Chondrocyte (in vitro differentiated cells): Measurements from ENCODE around the gene AGPS. TPM values are rescaled to one million over a fixed set of nuclear protein-coding genes. Genes with fewer than 3 reads are reported as not detected.

Source experiments
- DNase-seq: peaks from one replicate; pipeline ENCODE4 v3.0.0; 2021; ENCODE audit warnings: mixed read lengths, low spot score
- H3K27ac Mint-ChIP-seq: one replicate; pipeline ENCODE4 v1.8.0; 2021; ENCODE audit warnings: mild to moderate bottlenecking, moderate library complexity, mixed read lengths; ENCODE audit not compliant: unreplicated experiment
- H3K27me3 Mint-ChIP-seq: 2 replicates; pipeline ENCODE4 v1.8.0; 2021; ENCODE audit warnings: low read depth, mixed read lengths
- H3K36me3 Mint-ChIP-seq: 2 replicates; pipeline ENCODE4 v1.8.0; 2021; ENCODE audit warnings: low read depth, mixed read lengths
- H3K4me1 Mint-ChIP-seq: 2 replicates; pipeline ENCODE4 v1.8.0; 2021; ENCODE audit warnings: low read depth, mild to moderate bottlenecking, mixed read lengths
- H3K4me3 Mint-ChIP-seq: one replicate; pipeline ENCODE4 v1.8.0; 2021; ENCODE audit warnings: mild to moderate bottlenecking, moderate library complexity, mixed read lengths; ENCODE audit not compliant: unreplicated experiment
- H3K9me3 Mint-ChIP-seq: 2 replicates; pipeline ENCODE4 v1.8.0; 2021; ENCODE audit warnings: low read depth, mixed read lengths
- CTCF ChIP-seq: fragments of 200-600 bp; sonication (generic); IDR thresholded peaks from 2 replicates; pipeline ENCODE4 v1.5.0; 2021; ENCODE audit warnings: antibody characterized with exemption, mild to moderate bottlenecking, moderate library complexity
- total RNA-seq: library from RNA; stranded (reverse); gene quantifications from 3 replicates; pipeline ENCODE4 v1.2.1, GENCODE V29; 2021

Gene AGPS
- total RNA-seq, 1 donor from 2014 or later: 40.2 TPM

- Mint-ChIP-seq H3K27ac (no peak overlapping the region), H3K4me3 (no peak overlapping the region), H3K27me3 (no peaks in the 10 kb centered on the region), H3K4me1 (no peaks in the 10 kb centered on the region), H3K9me3 (no peaks in the 10 kb centered on the region), H3K36me3 (peaks cover 7% of the 10 kb centered on the region)
- no peak for TF ChIP-seq CTCF
- DNase-seq: no peak
These were observed 143.5 kb downstream of the AGPS start for GRCh38 chr2:177535958-177536504.

- H3K9me3 Mint-ChIP-seq: no peaks in the 10 kb centered on the region
- no peak overlapping the region for H3K27ac Mint-ChIP-seq
- peaks cover 5% of the 10 kb centered on the region for H3K4me1 Mint-ChIP-seq
- peaks cover 7% of the 10 kb centered on the region for H3K36me3 Mint-ChIP-seq
- no peak for TF ChIP-seq CTCF
- no peak overlapping the region for H3K4me3 Mint-ChIP-seq
- H3K27me3 Mint-ChIP-seq: no peaks in the 10 kb centered on the region
- DNase-seq: no peak
These were observed 144.6 kb downstream of the AGPS start for GRCh38 chr2:177537213-177537612.

- no peak for DNase-seq
- Mint-ChIP-seq H3K27ac (no peak overlapping the region), H3K36me3 (peaks cover 7% of the 10 kb centered on the region), H3K9me3 (no peaks in the 10 kb centered on the region), H3K4me1 (peaks cover 9% of the 10 kb centered on the region), H3K27me3 (no peaks in the 10 kb centered on the region), H3K4me3 (no peak overlapping the region)
- no peak for TF ChIP-seq CTCF
These were observed 145.1 kb downstream of the AGPS start for GRCh38 chr2:177537636-177538035.

GRCh38 chr2:177538323-177538722 lies 145.8 kb downstream of the AGPS start:
- no peaks in the 10 kb centered on the region for H3K27me3 Mint-ChIP-seq
- no peaks in the 10 kb centered on the region for H3K9me3 Mint-ChIP-seq
- DNase-seq: no peak
- H3K36me3 Mint-ChIP-seq: peaks cover 7% of the 10 kb centered on the region
- TF ChIP-seq CTCF: no peak
- H3K4me3 Mint-ChIP-seq: no peak overlapping the region
- H3K4me1 Mint-ChIP-seq: peaks cover 16% of the 10 kb centered on the region
- H3K27ac Mint-ChIP-seq: no peak overlapping the region

GRCh38 chr2:177540283-177540682 lies 147.7 kb downstream of the AGPS start:
- Mint-ChIP-seq H3K36me3 (peaks cover 7% of the 10 kb centered on the region), H3K27me3 (no peaks in the 10 kb centered on the region), H3K27ac (no peak overlapping the region), H3K4me1 (peaks cover 28% of the 10 kb centered on the region), H3K4me3 (no peak overlapping the region), H3K9me3 (no peaks in the 10 kb centered on the region)
- no peak for TF ChIP-seq CTCF
- DNase-seq: no peak
